Measurements from ENCODE around the gene PIGK. TPM values are rescaled to one million over a fixed set of nuclear protein-coding genes. Genes with fewer than 3 reads are reported as not detected.

Gene PIGK
- total and polyA plus RNA-seq, 8 donors = 2.9 to 17.8 (median 9.1) TPM

DNA sequence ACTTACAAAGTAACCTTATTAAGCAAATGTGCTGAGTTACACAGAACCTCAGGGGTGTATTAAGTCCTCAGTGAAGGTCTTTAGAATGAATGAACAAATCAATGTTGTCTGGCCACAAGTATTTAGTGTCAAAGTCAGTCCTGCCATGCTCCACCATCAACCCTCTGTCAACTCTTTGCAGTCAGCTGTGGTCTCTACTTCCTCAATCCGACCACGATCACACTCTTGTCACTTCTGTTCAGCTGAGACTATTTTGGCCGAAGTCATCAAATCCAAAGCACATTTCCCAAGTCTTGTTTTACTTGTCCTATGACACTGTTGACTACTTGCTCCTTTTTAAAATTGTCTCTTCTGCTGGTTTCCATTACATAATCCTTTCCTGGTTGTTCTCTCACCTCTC is 178.4 kb downstream of the PIGK start:
- H3K4me3 ChIP-seq = no peak overlapping the region
- intact Hi-C loops (cut with DNase I) = no loop called here
- no peaks in the 10 kb centered on the region for H3K4me1 ChIP-seq
- H3K27ac ChIP-seq = no peak overlapping the region
- TF ChIP-seq, protein P1, sequence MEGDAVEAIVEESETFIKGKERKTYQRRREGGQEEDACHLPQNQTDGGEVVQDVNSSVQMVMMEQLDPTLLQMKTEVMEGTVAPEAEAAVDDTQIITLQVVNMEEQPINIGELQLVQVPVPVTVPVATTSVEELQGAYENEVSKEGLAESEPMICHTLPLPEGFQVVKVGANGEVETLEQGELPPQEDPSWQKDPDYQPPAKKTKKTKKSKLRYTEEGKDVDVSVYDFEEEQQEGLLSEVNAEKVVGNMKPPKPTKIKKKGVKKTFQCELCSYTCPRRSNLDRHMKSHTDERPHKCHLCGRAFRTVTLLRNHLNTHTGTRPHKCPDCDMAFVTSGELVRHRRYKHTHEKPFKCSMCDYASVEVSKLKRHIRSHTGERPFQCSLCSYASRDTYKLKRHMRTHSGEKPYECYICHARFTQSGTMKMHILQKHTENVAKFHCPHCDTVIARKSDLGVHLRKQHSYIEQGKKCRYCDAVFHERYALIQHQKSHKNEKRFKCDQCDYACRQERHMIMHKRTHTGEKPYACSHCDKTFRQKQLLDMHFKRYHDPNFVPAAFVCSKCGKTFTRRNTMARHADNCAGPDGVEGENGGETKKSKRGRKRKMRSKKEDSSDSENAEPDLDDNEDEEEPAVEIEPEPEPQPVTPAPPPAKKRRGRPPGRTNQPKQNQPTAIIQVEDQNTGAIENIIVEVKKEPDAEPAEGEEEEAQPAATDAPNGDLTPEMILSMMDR (IDR thresholded peaks at IDR 0.05) = no peak
- no peak for DNase-seq
- H3K27me3 ChIP-seq = no peaks in the 10 kb centered on the region
- FAIRE-seq = no peak
- 63 to 80% methylated on average over 3 of the region's 3 CpGs for WGBS, 2 donors
- no peaks in the 10 kb centered on the region for H3K9me3 ChIP-seq
- H3K36me3 ChIP-seq = no peaks in the 10 kb centered on the region
- no peak for ATAC-seq

DNA sequence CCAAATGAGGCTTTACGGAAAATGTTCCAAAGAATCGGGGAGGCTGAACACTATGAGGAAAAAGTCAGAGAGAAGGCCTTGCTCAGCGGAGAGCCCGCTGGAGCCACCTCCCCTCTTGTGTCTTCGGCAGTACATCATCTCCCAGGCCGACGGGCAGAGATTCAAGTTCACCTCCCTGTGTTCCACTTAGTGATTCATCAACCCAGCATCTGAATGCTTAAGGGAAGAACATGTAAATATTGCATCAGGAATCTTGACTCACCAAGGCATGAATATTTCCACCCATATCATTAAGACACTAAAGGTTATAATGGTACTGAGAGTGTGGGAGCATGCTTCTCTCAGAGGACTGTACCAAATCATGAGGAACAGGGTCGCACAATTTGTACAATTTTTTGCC is 179.5 kb downstream of the PIGK start:
- H3K4me3 ChIP-seq = no peak overlapping the region
- intact Hi-C loops (cut with DNase I) = no loop called here
- DNase-seq = no peak
- no peaks in the 10 kb centered on the region for H3K4me1 ChIP-seq
- H3K27me3 ChIP-seq = no peaks in the 10 kb centered on the region
- no peak overlapping the region for H3K27ac ChIP-seq
- no peaks in the 10 kb centered on the region for H3K36me3 ChIP-seq
- ATAC-seq = peak in 1 of 4 donors; percentile 71
- no peak for FAIRE-seq
- TF ChIP-seq, protein P1 (IDR thresholded peaks at IDR 0.05) = no peak
- WGBS, 2 donors = 67 to 83% methylated on average over 8 of the region's 8 CpGs
- H3K9me3 ChIP-seq = no peaks in the 10 kb centered on the region

DNA sequence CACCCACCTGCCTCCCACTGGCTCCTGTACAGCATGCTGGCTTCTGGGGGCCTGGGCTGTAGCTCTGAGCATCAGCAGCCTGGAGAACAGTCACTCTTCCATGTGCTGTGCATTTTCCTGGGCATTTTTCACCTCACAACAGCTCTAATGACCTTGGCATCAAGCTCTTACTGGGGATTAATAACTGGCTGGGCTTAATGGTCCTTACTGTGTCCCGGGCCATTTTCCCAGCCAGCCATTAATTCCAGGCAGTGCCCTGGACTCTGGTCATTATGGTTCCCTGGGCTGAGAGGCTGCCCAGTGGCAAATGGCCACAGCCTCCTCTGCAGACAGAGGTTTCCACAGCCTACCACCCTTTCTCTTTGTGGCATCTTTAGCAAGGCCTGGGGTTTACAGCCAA is 180.1 kb downstream of the PIGK start:
- FAIRE-seq (no peak), DNase-seq (no peak), ATAC-seq (no peak)
- 44 to 65% methylated on average over 1 of the region's 1 CpG for WGBS, 2 donors
- TF ChIP-seq, protein P1 (IDR thresholded peaks at IDR 0.05) = no peak
- intact Hi-C loops (cut with DNase I) = no loop called here
- Histone ChIP-seq H3K27ac (no peak overlapping the region), H3K27me3 (no peaks in the 10 kb centered on the region), H3K4me3 (no peak overlapping the region), H3K4me1 (no peaks in the 10 kb centered on the region), H3K36me3 (no peaks in the 10 kb centered on the region), H3K9me3 (no peaks in the 10 kb centered on the region)

Small RNA genes lying within 50 kb of the gene (microRNA-seq; reads per million reads assigned to microRNA genes)
- 0 reads per million in 2 donors for gene MIR7156

Other genes with a start within 250 kb of the PIGK start
- under 1 TPM in 5 of 6 donors, not detected in 1; 0.15 to 0.59 (median 0.28) TPM for gene AK5, start 62.6 kb upstream of the PIGK start, total RNA-seq
- under 1 TPM; 0.11 to 0.87 TPM for gene AK5, start 62.6 kb upstream of the PIGK start, polyA plus RNA-seq

Measured in pancreas (tissue), 10 donors.